ENCODE data around the gene KIAA0825.

Gene KIAA0825

DNA sequence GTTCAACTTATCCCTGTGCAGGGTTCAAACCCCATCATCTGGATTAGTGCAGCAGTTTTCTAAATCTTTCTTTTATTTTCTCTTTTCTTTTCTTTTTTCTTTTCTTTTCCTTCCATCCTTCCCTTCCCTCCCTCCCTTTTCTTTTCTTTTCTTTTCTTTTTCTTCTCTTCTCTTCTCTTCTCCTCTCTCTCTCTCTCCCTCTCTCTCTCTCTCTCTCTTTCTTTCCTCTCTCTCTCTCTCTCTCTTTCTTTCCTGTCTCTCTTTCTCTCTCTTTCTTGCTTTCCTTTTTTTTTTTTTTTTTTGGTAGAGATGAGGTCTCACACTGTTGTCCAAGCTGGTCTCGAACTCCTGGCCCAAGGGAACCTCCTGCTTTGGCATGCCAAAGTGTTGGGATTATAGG lies 53.6 kb downstream of the KIAA0825 start:
- H3K4me1 ChIP-seq (ENCODE audit: control insufficient read depth, insufficient read depth, low read length): no peaks in the 10 kb centered on the region
- H3K9me3 ChIP-seq (ENCODE audit: control insufficient read depth, insufficient read depth, low read length): no peaks in the 10 kb centered on the region
- H3K4me3 ChIP-seq (ENCODE audit: low read depth, low read length): no peak overlapping the region
- no peaks in the 10 kb centered on the region for H3K27me3 ChIP-seq (ENCODE audit: control insufficient read depth, insufficient read depth, low read length)
- no peak overlapping the region for H3K9ac ChIP-seq (ENCODE audit: low read depth, low read length)
- no peaks in the 10 kb centered on the region for H3K36me3 ChIP-seq (ENCODE audit: control insufficient read depth, insufficient read depth, low read length)

DNA sequence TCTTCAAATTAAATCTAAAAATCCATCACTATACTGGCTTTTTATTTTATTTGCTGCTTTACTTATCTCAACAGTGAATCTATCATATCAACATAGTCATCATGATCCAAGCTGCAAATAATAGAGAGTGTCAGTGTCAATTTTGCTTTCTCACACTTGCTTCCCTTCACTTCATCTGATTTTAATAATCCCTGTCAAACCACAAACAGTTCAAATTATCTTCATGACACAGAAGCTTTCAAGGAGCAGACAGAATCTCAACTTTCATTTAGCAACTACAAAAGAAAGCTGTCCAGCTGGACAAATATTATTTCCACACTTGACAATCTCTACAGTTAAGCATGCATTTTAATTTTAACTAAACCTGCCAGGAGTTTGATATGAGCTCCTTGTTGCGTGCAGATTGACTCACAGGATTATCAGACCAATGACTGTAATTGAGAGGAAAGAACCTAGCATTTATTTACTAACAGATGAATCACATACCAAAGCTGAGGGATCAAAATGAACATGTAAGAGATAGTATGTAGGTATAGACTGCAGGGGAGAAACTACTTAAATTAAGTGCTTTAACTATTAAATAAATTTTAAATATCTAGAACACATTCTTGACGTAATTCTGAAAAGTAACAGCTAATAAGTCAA lies 56.0 kb downstream of the KIAA0825 start:
- H3K4me3 ChIP-seq (ENCODE audit: low read depth, low read length): no peak overlapping the region
- no peak overlapping the region for H3K9ac ChIP-seq (ENCODE audit: low read depth, low read length)
- H3K9me3 ChIP-seq (ENCODE audit: control insufficient read depth, insufficient read depth, low read length): no peaks in the 10 kb centered on the region
- H3K27me3 ChIP-seq (ENCODE audit: control insufficient read depth, insufficient read depth, low read length): no peaks in the 10 kb centered on the region
- no peaks in the 10 kb centered on the region for H3K36me3 ChIP-seq (ENCODE audit: control insufficient read depth, insufficient read depth, low read length)
- no peaks in the 10 kb centered on the region for H3K4me1 ChIP-seq (ENCODE audit: control insufficient read depth, insufficient read depth, low read length)

DNA sequence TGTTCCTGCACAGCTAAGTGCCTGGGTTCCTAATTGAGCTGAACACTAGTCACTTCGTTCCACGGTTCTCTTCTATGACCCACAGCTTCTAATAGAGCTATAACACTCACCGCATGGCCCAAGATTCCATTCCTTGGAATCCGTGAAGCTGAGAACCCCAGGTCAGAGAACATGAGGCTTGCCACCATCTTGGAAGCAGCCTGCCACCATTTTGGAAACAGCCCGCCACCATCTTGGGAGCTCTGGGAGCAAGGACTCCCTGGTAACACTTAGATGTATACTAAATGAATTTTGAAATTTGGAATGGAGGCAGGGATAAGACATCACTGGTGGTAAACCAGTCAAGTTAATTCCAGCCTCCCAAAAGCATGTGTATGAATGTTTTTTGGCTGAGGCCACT lies 60.4 kb downstream of the KIAA0825 start:
- no peak overlapping the region for H3K4me3 ChIP-seq (ENCODE audit: low read depth, low read length)
- no peaks in the 10 kb centered on the region for H3K36me3 ChIP-seq (ENCODE audit: control insufficient read depth, insufficient read depth, low read length)
- H3K9me3 ChIP-seq (ENCODE audit: control insufficient read depth, insufficient read depth, low read length): no peaks in the 10 kb centered on the region
- H3K4me1 ChIP-seq (ENCODE audit: control insufficient read depth, insufficient read depth, low read length): no peaks in the 10 kb centered on the region
- H3K27me3 ChIP-seq (ENCODE audit: control insufficient read depth, insufficient read depth, low read length): no peaks in the 10 kb centered on the region
- H3K9ac ChIP-seq (ENCODE audit: low read depth, low read length): no peak overlapping the region

DNA sequence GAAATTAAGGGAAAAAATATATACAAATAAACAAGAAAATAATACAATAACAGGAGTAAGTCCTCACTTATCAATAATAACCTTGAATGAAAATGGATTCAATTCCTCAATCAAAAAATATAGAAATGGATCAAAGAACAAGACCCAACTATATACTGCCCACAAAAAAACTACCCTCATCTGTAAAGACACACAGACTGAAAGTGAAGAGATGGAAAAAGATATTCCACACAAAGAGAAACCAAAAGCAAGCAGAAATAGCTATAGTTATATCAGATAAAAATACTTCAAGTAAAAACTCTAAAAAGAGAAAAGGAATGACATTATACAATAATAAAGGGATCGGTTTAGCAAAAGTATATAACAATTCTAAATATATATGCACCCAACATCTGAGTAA lies 66.5 kb downstream of the KIAA0825 start:
- Histone ChIP-seq H3K9ac (ENCODE audit: low read depth, low read length) (no peak overlapping the region), H3K36me3 (ENCODE audit: control insufficient read depth, insufficient read depth, low read length) (no peaks in the 10 kb centered on the region), H3K4me3 (ENCODE audit: low read depth, low read length) (no peak overlapping the region), H3K4me1 (ENCODE audit: control insufficient read depth, insufficient read depth, low read length) (no peaks in the 10 kb centered on the region), H3K9me3 (ENCODE audit: control insufficient read depth, insufficient read depth, low read length) (no peaks in the 10 kb centered on the region), H3K27me3 (ENCODE audit: control insufficient read depth, insufficient read depth, low read length) (no peaks in the 10 kb centered on the region)

DNA sequence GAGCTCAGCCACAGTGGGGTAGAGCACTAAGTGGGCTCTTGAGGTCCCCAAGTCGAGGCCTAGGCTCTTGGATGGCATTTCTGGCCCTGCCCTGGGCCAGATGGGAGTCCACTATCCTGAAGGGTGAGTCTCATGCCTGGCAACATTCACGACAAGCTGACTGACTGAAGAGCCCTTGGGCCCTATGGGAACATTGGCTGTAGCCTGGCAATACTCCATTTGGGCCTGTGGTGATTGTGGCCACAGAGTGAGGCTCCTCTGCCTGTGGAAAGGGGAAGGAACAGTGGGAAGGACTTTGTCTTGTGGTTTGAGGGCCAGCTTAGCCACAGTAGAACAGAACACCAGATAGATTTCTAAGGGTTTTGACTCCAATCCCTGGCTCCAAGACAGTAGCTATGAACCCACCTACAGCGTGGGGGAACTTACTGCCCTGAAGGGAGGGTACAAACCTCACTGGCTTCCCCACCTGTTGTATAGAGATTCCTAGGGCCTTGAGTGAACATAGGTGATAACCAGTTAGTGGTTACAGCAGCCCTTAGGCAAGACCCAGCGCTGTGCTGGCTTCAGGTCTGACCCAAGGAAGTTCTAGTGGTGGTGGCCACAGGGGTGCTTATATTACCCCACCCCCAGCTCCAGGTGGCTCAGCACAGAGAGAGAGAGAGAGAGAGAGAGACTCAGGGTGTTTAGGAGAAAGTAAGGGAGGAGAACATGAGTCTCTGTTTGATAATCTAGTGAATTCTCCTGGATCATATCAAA lies 72.4 kb downstream of the KIAA0825 start:
- Histone ChIP-seq H3K4me3 (ENCODE audit: low read depth, low read length) (no peak overlapping the region), H3K36me3 (ENCODE audit: control insufficient read depth, insufficient read depth, low read length) (no peaks in the 10 kb centered on the region), H3K9me3 (ENCODE audit: control insufficient read depth, insufficient read depth, low read length) (peaks cover 3% of the 10 kb centered on the region), H3K9ac (ENCODE audit: low read depth, low read length) (no peak overlapping the region), H3K27me3 (ENCODE audit: control insufficient read depth, insufficient read depth, low read length) (no peaks in the 10 kb centered on the region), H3K4me1 (ENCODE audit: control insufficient read depth, insufficient read depth, low read length) (no peaks in the 10 kb centered on the region)

DNA sequence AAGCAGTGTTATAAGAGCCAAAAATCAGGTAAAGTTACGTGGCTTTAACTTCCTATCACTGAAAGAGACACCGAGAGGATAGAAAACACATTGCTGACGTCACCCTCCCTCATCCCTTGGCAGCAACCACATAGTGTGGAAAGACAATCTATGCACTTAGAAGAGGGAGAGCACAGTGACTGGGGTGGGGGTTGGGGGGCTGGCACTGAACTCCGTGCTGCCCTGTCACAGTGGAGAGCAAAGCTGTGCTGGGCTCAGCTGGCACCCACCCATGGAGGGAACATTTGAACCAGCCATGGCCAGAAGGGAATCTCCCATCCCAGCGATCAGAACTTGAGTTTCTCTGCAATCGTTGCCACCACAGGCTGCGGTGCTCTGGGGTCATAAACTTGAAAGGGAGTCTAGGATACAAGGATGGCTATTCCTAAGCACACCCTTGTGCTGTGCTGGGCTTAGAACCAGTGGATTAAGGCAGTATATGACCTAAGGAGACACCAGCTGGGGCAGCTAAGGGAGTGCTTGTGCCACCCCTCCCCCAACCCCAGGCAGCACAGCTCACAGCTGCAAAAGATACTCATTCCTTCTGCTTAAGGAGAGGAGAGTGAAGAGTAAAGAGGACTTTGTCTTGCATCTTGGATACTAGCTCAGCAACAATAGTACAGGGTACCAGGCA lies 73.4 kb downstream of the KIAA0825 start:
- H3K4me1 ChIP-seq (ENCODE audit: control insufficient read depth, insufficient read depth, low read length): no peaks in the 10 kb centered on the region
- H3K27me3 ChIP-seq (ENCODE audit: control insufficient read depth, insufficient read depth, low read length): no peaks in the 10 kb centered on the region
- no peak overlapping the region for H3K4me3 ChIP-seq (ENCODE audit: low read depth, low read length)
- peaks cover 12% of the 10 kb centered on the region for H3K9me3 ChIP-seq (ENCODE audit: control insufficient read depth, insufficient read depth, low read length)
- no peak overlapping the region for H3K9ac ChIP-seq (ENCODE audit: low read depth, low read length)
- no peaks in the 10 kb centered on the region for H3K36me3 ChIP-seq (ENCODE audit: control insufficient read depth, insufficient read depth, low read length)

DNA sequence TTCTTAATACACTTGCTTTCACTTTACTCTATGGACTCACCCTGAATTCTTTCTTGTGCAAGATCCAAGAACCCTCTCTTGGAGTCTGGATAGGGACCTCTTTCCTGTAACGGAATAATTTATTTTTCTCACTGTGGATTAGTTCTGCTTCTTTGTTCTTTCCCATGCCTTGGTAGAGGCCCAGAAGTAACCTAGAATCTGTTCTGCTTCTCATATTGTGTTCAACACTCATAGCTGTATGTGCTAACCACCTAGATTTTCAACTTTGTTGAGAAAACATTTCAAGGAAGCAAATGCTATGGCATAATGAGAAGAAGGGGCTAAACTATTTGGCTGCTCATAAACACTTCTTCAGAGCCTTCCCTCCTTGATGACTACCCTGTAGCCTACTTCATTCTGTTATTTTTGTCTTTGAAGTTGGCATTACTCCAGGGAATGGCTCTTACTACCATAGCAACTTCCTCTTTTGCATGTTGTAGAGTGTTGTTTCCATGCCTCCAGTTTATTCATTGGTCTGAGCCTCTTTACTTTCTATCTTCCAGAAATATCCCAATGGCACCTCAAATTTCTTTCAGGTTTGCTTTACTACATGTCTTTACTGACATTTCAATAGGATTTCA lies 74.3 kb downstream of the KIAA0825 start:
- no peaks in the 10 kb centered on the region for H3K36me3 ChIP-seq (ENCODE audit: control insufficient read depth, insufficient read depth, low read length)
- no peak overlapping the region for H3K9ac ChIP-seq (ENCODE audit: low read depth, low read length)
- no peaks in the 10 kb centered on the region for H3K4me1 ChIP-seq (ENCODE audit: control insufficient read depth, insufficient read depth, low read length)
- H3K4me3 ChIP-seq (ENCODE audit: low read depth, low read length): no peak overlapping the region
- no peaks in the 10 kb centered on the region for H3K27me3 ChIP-seq (ENCODE audit: control insufficient read depth, insufficient read depth, low read length)
- peaks cover 13% of the 10 kb centered on the region for H3K9me3 ChIP-seq (ENCODE audit: control insufficient read depth, insufficient read depth, low read length)

DNA sequence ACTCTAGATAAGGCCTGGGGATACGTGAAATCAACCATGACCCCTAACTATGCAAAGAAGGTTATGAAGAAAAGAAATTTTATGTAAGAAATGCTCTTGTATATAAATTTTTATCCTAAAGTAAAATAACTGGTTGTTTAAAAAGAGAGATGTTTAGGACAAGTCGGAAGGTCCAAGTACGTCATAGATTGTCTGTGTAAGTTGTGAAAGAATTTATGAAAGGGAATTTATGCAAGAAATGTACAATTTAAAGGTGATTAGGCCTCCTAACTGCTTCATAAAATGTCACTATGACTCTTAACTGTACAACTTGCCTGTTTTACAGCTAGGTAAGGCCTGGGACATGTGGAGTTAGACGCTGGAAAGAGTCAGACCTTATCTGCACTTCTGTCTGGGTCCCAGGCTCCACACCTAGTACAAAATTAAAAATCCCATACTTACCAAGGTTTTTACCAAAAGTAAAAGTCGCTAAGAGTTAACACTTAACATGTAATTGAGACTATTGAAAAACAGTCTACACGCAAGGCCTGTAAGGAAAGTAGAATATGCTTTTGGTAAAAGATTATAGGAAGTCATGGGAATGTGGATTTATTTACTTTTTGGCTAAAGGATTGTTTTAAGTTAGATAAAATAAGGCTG lies 77.4 kb downstream of the KIAA0825 start:
- H3K9me3 ChIP-seq (ENCODE audit: control insufficient read depth, insufficient read depth, low read length): peaks cover 13% of the 10 kb centered on the region
- no peak overlapping the region for H3K4me3 ChIP-seq (ENCODE audit: low read depth, low read length)
- H3K4me1 ChIP-seq (ENCODE audit: control insufficient read depth, insufficient read depth, low read length): no peaks in the 10 kb centered on the region
- no peaks in the 10 kb centered on the region for H3K27me3 ChIP-seq (ENCODE audit: control insufficient read depth, insufficient read depth, low read length)
- H3K36me3 ChIP-seq (ENCODE audit: control insufficient read depth, insufficient read depth, low read length): no peaks in the 10 kb centered on the region
- H3K9ac ChIP-seq (ENCODE audit: low read depth, low read length): no peak overlapping the region

DNA sequence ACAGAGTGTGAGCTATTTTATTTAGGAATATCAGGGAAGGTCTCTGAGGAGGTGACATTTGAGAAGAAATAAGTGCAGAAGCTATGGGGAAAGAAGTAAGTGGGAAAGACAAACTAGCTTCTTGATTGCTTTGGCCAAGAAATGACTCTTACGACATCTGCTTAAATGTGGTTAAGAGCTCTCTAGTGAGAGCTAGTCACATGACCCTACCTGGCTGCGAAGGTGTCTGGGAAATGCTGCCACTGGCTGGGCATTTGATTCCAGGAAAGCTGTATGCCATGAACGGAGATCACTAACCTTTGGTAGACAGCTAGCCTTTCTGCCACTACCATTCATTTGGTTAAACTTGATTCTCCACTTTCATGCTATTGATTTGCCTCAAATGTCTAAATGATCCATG lies 80.1 kb downstream of the KIAA0825 start:
- Histone ChIP-seq H3K27me3 (ENCODE audit: control insufficient read depth, insufficient read depth, low read length) (no peaks in the 10 kb centered on the region), H3K4me3 (ENCODE audit: low read depth, low read length) (no peak overlapping the region), H3K36me3 (ENCODE audit: control insufficient read depth, insufficient read depth, low read length) (no peaks in the 10 kb centered on the region), H3K9me3 (ENCODE audit: control insufficient read depth, insufficient read depth, low read length) (peaks cover 13% of the 10 kb centered on the region), H3K9ac (ENCODE audit: low read depth, low read length) (no peak overlapping the region), H3K4me1 (ENCODE audit: control insufficient read depth, insufficient read depth, low read length) (no peaks in the 10 kb centered on the region)

DNA sequence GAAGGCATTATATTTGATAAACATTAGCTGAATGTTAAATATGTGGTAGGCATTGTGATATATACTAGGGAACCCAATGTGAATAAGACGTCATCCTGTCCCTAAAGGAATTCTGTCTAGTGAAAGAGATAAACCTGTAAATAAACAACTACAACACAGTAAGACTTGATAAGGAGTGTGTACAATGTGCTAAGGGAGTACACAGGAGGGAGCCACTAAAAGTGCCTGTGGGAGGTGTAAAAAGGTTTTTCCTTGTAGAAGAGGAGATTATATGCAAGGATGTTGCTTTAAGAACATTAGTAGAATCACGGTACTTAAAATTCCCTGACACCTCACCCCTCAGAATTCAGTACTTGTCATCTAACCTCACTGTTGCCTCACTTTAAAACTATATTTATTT lies 91.7 kb downstream of the KIAA0825 start:
- Histone ChIP-seq H3K27me3 (ENCODE audit: control insufficient read depth, insufficient read depth, low read length) (no peaks in the 10 kb centered on the region), H3K9me3 (ENCODE audit: control insufficient read depth, insufficient read depth, low read length) (no peaks in the 10 kb centered on the region)

DNA sequence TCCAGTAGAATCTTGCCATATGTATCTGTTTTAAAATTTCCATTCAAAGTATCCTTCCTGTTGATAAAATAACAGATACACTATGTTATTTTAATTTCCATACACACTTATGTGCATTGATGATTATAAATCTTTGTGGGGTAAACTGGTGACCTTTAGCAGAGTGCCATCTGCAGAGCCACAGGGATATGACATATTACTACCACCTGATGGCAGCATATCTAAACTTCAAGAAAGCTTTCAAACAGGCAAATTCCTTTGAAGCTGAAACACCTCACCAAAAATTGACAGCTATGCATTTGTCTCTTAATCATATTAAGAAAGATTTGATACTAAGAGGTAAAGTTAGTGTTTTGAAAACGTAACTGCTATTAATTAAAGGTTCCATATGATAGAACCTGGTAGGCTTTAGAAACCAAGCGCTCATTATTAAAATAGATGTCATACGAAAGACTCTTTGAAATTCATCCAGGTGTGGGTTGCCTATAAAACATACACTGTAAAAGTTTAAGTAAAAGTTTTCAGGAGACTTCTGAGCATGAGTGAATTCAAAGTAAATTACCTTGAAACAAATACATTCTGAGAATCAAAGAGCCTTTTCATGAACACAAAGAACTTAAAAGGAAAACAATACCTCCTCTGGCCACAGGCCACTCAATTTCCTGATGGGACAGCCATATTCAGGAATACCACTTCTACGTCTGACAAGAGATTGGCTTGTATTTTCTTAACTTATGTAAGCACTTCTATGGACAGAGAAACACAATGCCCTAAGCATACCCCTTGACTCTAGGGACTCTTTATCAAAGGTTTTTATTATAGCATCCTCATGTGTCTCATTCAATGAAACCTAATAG lies 93.3 kb downstream of the KIAA0825 start:
- Histone ChIP-seq H3K9ac (ENCODE audit: low read depth, low read length) (no peak overlapping the region), H3K27me3 (ENCODE audit: control insufficient read depth, insufficient read depth, low read length) (no peaks in the 10 kb centered on the region), H3K4me3 (ENCODE audit: low read depth, low read length) (no peak overlapping the region), H3K36me3 (ENCODE audit: control insufficient read depth, insufficient read depth, low read length) (no peaks in the 10 kb centered on the region), H3K4me1 (ENCODE audit: control insufficient read depth, insufficient read depth, low read length) (no peaks in the 10 kb centered on the region), H3K9me3 (ENCODE audit: control insufficient read depth, insufficient read depth, low read length) (no peaks in the 10 kb centered on the region)

More for the DNA sequence above, 91.7 kb downstream of the KIAA0825 start:
- Histone ChIP-seq H3K4me3 (ENCODE audit: low read depth, low read length) (no peak overlapping the region), H3K36me3 (ENCODE audit: control insufficient read depth, insufficient read depth, low read length) (no peaks in the 10 kb centered on the region), H3K9ac (ENCODE audit: low read depth, low read length) (no peak overlapping the region), H3K4me1 (ENCODE audit: control insufficient read depth, insufficient read depth, low read length) (no peaks in the 10 kb centered on the region)

Measured in iPS-15b (cell line).